Measurements from ENCODE around the gene PDILT. TPM values are rescaled to one million over a fixed set of nuclear protein-coding genes. Genes with fewer than 3 reads are reported as not detected.
A peak's percentile ranks its signal among the peaks of the same experiment; 100 is the strongest.

Gene PDILT
- total RNA-seq, 1 experiment from 2014 or later = not detected

- H3K27me3 Mint-ChIP-seq (ENCODE audit: low read depth) = no peaks in the 10 kb centered on the region
- peaks cover 9% of the 10 kb centered on the region for H3K4me1 Mint-ChIP-seq
- peak overlapping the region; percentile 66 for H3K4me3 Mint-ChIP-seq
- POLR2A ChIA-PET = no interaction called here
- ATAC-seq (peak; percentile 78), DNase-seq (ENCODE audit: low spot score) (peak; percentile 87)
- CTCF ChIA-PET = interaction anchor here (0.5 to 4.1 kb wide), 46 partner anchors 9 to 831 kb away, joined by 3 to 159 read pairs (median 4); partner anchors contain the start of genes ACSM5, IQCK, KNOP1 and PDILT
- no peaks in the 10 kb centered on the region for H3K36me3 Mint-ChIP-seq
- H3K27ac Mint-ChIP-seq = no peak overlapping the region
- H3K9me3 Mint-ChIP-seq = no peaks in the 10 kb centered on the region
- TF ChIP-seq SMAD3 (CRISPR knock-in tag; IDR thresholded peaks at IDR 0.05; ENCODE audit: borderline replicate concordance) = no peak
- no peak for TF ChIP-seq PRRX2 (CRISPR knock-in tag; IDR thresholded peaks at IDR 0.05)
- no peak for TF ChIP-seq AR (CRISPR knock-in tag; IDR thresholded peaks at IDR 0.05)
- no peak for TF ChIP-seq NFATC4 (CRISPR knock-in tag; IDR thresholded peaks at IDR 0.05)
- TF ChIP-seq MLX (CRISPR knock-in tag; IDR thresholded peaks at IDR 0.05) = no peak
- TF ChIP-seq ZNF512 (CRISPR knock-in tag; IDR thresholded peaks at IDR 0.05; ENCODE audit: borderline replicate concordance) = no peak
- TF ChIP-seq CTCF (IDR thresholded peaks at IDR 0.05) = peak; percentile 79
- no peak for TF ChIP-seq NFYB (CRISPR knock-in tag; conservative IDR thresholded peaks at IDR 0.05; ENCODE audit: low read depth)
- no peak for TF ChIP-seq GRHL2 (CRISPR knock-in tag; IDR thresholded peaks at IDR 0.05; ENCODE audit: insufficient replicate concordance, severe bottlenecking)
- TF ChIP-seq ZNF396 (CRISPR knock-in tag; IDR thresholded peaks at IDR 0.05; ENCODE audit: borderline replicate concordance) = no peak
- no peak for TF ChIP-seq FOXP1 (CRISPR knock-in tag; IDR thresholded peaks at IDR 0.05; ENCODE audit: borderline replicate concordance)
- TF ChIP-seq GTF2I (CRISPR knock-in tag; conservative IDR thresholded peaks at IDR 0.05) = no peak
- no peak for TF ChIP-seq ZBTB43 (CRISPR knock-in tag; IDR thresholded peaks at IDR 0.05)
- TF ChIP-seq TEAD4 (CRISPR knock-in tag; IDR thresholded peaks at IDR 0.05) = no peak
- TF ChIP-seq ESRRA (CRISPR knock-in tag; IDR thresholded peaks at IDR 0.05; ENCODE audit: borderline replicate concordance) = no peak
- TF ChIP-seq USF1 (CRISPR knock-in tag; IDR thresholded peaks at IDR 0.05) = peak; percentile 85
- TF ChIP-seq TCF7 (CRISPR knock-in tag; IDR thresholded peaks at IDR 0.05; ENCODE audit: low read depth) = no peak
- TF ChIP-seq ZNF121 (CRISPR knock-in tag; IDR thresholded peaks at IDR 0.05) = no peak
- no peak for TF ChIP-seq NFE2L1 (CRISPR knock-in tag; IDR thresholded peaks at IDR 0.05)
- TF ChIP-seq ATF2 (CRISPR knock-in tag; IDR thresholded peaks at IDR 0.05; ENCODE audit: borderline replicate concordance, low read depth) = no peak
- TF ChIP-seq ERG (CRISPR knock-in tag; IDR thresholded peaks at IDR 0.05) = no peak
Measured at GRCh38 chr16:20385844-20386832, 18.4 kb downstream of the PDILT start.
